Upper lobe of left lung (tissue), 6 donors: ENCODE measurements around the gene PRKN. TPM values are rescaled to one million over a fixed set of nuclear protein-coding genes. Genes with fewer than 3 reads are reported as not detected.

Experiments
- ATAC-seq, 2 donors: fragments of 200-7000 bp; cut with Tn5 transposase; one replicate each; pipeline ENCODE4 v1.9.1; 2022; ENCODE audit warnings: mild to moderate bottlenecking in 2 of 2, moderate library complexity in 2 of 2; ENCODE audit not compliant: low FRiP score in 2 of 2
- DNase-seq, 2 donors: peaks; one replicate each; pipeline ENCODE4 v3.0.0-alpha.2; 2019 to 2020
- H3K27ac ChIP-seq, 4 donors: fragments of 200-600 bp; sonication (generic); one replicate each; pipeline ENCODE4 v1.5.1; 2016 to 2019
- H3K27me3 ChIP-seq, 4 donors: fragments of 200-600 bp; sonication (generic); one replicate each; pipeline ENCODE4 v1.5.1; 2017 to 2019
- H3K36me3 ChIP-seq, 4 donors: fragments of 200-600 bp; sonication (generic); one replicate each; pipeline ENCODE4 v1.5.1; 2016 to 2019
- H3K4me1 ChIP-seq, 4 donors: fragments of 200-600 bp; sonication (generic); one replicate each; pipeline ENCODE4 v1.5.1; 2018 to 2019
- H3K4me3 ChIP-seq, 4 donors: fragments of 200-600 bp; sonication (generic); one replicate each; pipeline ENCODE4 v1.5.1; 2017 to 2019; ENCODE audit warnings: mild to moderate bottlenecking in 2 of 4, moderate library complexity in 1 of 4
- H3K9me3 ChIP-seq, 4 donors: fragments of 200-600 bp; sonication (generic); one replicate each; pipeline ENCODE4 v1.5.1; 2018 to 2019
- CTCF ChIP-seq, 6 experiments: fragments of 450-650 bp in 4 of 6; fragments of 200-600 bp in 2 of 6; sonication (generic) in 2 of 6; IDR thresholded peaks; one replicate each; pipeline ENCODE4 v1.5.1; 2016 to 2019; ENCODE audit warnings: antibody characterized with exemption in 6 of 6
- EP300 ChIP-seq, 4 donors: sonication (generic); formaldehyde crosslinking; IDR thresholded peaks; one replicate each; pipeline ENCODE4 v1.5.1; 2017; ENCODE audit warnings: antibody characterized with exemption in 4 of 4, control low read depth in 2 of 4
- POLR2A ChIP-seq, 4 donors: fragments of 450-650 bp; IDR thresholded peaks; one replicate each; pipeline ENCODE4 v1.5.1; 2016 to 2017; ENCODE audit warnings: antibody characterized with exemption in 4 of 4, mild to moderate bottlenecking in 2 of 4
- POLR2AphosphoS5 ChIP-seq, 2 donors: sonication (generic); formaldehyde crosslinking; IDR thresholded peaks; one replicate each; pipeline ENCODE4 v1.5.1; 2017; ENCODE audit warnings: antibody characterized with exemption in 2 of 2
- WGBS, 2 donors: methylation state at CpG; one replicate each; pipeline ENCODE4 v1.1.5; 2017 to 2018; 5-methylcytosine and 5-hydroxymethylcytosine counted together
- total RNA-seq, 6 donors: library from RNA; depleted of rRNA in 4 of 6; stranded (reverse); fragments of >200 nt in 4 of 6; gene quantifications; one replicate each; pipeline versions ENCODE4 v1.1.0 to v1.2.1, GENCODE V29; 2016 to 2021
- donor health status: DM: no; HTN: no; CAD: no; lungs with moderate emphysema.
- donor health status: DM: no; HTN: yes; CAD: no; lungs with severe emphysema.

The PRKN gene
- total RNA-seq, 6 donors from 2014 or later = 2.7 to 29.3 (median 5.5) TPM

- 94 to 95% methylated on average over 2 of the region's 2 CpGs for WGBS, 2 donors
- TF ChIP-seq POLR2A (IDR thresholded peaks at IDR 0.05) (no peak), POLR2AphosphoS5 (IDR thresholded peaks at IDR 0.05) (no peak), CTCF (IDR thresholded peaks at IDR 0.05) (no peak), EP300 (IDR thresholded peaks at IDR 0.05) (no peak)
- H3K4me1 ChIP-seq = no peaks in the 10 kb centered on the region
- H3K27ac ChIP-seq = no peak overlapping the region
- H3K4me3 ChIP-seq = no peak overlapping the region
- no peak for DNase-seq
- H3K9me3 ChIP-seq = no peaks in the 10 kb centered on the region
- ATAC-seq = no peak
- no peaks in the 10 kb centered on the region for H3K27me3 ChIP-seq
- no peaks in the 10 kb centered on the region for H3K36me3 ChIP-seq
Observed at GRCh38 chr6:161649068-161649467, 1078.5 kb downstream of the PRKN start.

- WGBS, 2 donors = 60 to 68% methylated on average over 4 of the region's 4 CpGs
- Histone ChIP-seq H3K4me3 (no peak overlapping the region), H3K27ac (no peak overlapping the region), H3K4me1 (no peaks in the 10 kb centered on the region), H3K27me3 (no peaks in the 10 kb centered on the region), H3K9me3 (no peaks in the 10 kb centered on the region), H3K36me3 (no peaks in the 10 kb centered on the region)
- no peak for ATAC-seq
- DNase-seq = no peak
- no peak for TF ChIP-seq EP300 (IDR thresholded peaks at IDR 0.05)
- TF ChIP-seq CTCF (IDR thresholded peaks at IDR 0.05) = no peak
- TF ChIP-seq POLR2A (IDR thresholded peaks at IDR 0.05) = no peak
- TF ChIP-seq POLR2AphosphoS5 (IDR thresholded peaks at IDR 0.05) = no peak
Observed at GRCh38 chr6:161647234-161647633, 1080.3 kb downstream of the PRKN start.

DNA sequence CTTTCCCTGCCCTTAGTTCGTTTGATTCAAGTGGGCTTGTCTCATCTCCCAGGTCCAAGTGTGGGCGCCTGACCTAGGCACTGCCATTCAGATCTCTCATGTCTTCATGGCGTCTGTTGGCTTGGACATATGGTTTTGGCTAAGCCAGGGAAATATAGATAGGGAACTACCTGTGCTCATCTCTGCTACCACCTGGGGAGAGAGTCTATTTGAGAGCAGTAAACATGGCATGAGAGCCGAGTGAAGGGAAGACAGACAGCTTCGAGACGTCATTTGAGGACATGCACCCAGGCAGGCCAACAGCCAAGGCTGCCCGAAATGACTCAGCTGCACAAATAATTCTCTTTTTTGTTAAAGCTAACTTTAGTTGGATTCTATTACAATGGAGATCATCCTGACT is 1083.0 kb downstream of the PRKN start:
- 60 to 82% methylated on average over 7 of the region's 7 CpGs for WGBS, 2 donors

GRCh38 chr6:161641175-161641574 is 1086.4 kb downstream of the PRKN start:
- ATAC-seq (no peak), DNase-seq (no peak)
- Histone ChIP-seq H3K4me1 (no peaks in the 10 kb centered on the region), H3K27me3 (no peaks in the 10 kb centered on the region), H3K9me3 (no peaks in the 10 kb centered on the region), H3K27ac (no peak overlapping the region), H3K36me3 (no peaks in the 10 kb centered on the region), H3K4me3 (no peak overlapping the region)
- WGBS, 2 donors = 71 to 77% methylated on average over 1 of the region's 1 CpG
- TF ChIP-seq POLR2AphosphoS5 (IDR thresholded peaks at IDR 0.05) (no peak), CTCF (IDR thresholded peaks at IDR 0.05) (no peak), POLR2A (IDR thresholded peaks at IDR 0.05) (no peak), EP300 (IDR thresholded peaks at IDR 0.05) (no peak)

More for the DNA sequence above, 1083.0 kb downstream of the PRKN start:
- H3K4me1 ChIP-seq = no peaks in the 10 kb centered on the region
- no peak overlapping the region for H3K27ac ChIP-seq
- no peaks in the 10 kb centered on the region for H3K9me3 ChIP-seq
- H3K27me3 ChIP-seq = no peaks in the 10 kb centered on the region
- no peak overlapping the region for H3K4me3 ChIP-seq
- TF ChIP-seq EP300 (IDR thresholded peaks at IDR 0.05) (no peak), POLR2AphosphoS5 (IDR thresholded peaks at IDR 0.05) (no peak), POLR2A (IDR thresholded peaks at IDR 0.05) (no peak), CTCF (IDR thresholded peaks at IDR 0.05) (no peak)
- DNase-seq = no peak
- no peak for ATAC-seq
- no peaks in the 10 kb centered on the region for H3K36me3 ChIP-seq

DNA sequence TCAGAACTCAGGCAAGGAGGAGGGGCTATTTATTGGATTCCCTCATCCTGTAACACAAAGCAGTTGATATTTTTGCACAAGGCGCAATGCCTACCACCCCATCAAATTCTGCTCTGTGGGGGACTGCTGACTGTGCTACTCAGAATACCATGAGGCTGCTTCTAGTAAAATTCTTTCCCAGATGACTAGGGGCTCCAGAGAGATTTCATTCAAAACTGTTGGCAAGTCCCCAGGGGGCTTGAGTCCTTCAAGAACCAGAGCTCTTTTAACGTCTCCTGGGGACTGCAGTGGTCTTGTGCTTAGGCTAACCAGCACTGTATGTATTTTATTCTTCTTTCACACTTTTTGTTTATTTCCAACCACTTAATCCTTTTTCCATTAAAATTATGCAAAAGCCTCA is 1087.8 kb downstream of the PRKN start:
- H3K36me3 ChIP-seq = no peaks in the 10 kb centered on the region
- no peak overlapping the region for H3K27ac ChIP-seq
- no peaks in the 10 kb centered on the region for H3K4me1 ChIP-seq
- no peak for DNase-seq
- H3K9me3 ChIP-seq = no peaks in the 10 kb centered on the region
- no peak for ATAC-seq
- no peak for TF ChIP-seq POLR2A (IDR thresholded peaks at IDR 0.05)
- no peak for TF ChIP-seq EP300 (IDR thresholded peaks at IDR 0.05)
- no peak for TF ChIP-seq POLR2AphosphoS5 (IDR thresholded peaks at IDR 0.05)
- no peak for TF ChIP-seq CTCF (IDR thresholded peaks at IDR 0.05)
- no peaks in the 10 kb centered on the region for H3K27me3 ChIP-seq
- H3K4me3 ChIP-seq = no peak overlapping the region
- WGBS, 2 donors = 65 to 67% methylated on average over 2 of the region's 2 CpGs
